ENCODE measurements around the gene DENND1A.

The DENND1A gene

GRCh38 chr9:123357743-123358059 is 572.2 kb downstream of the DENND1A start:
- peaks cover 2 to 15% of the 10 kb centered on the region in 2 donors for H3K36me3 ChIP-seq (replicated peaks in 1 of 2; ENCODE audit: control insufficient read depth in 2 of 2, insufficient read depth in 2 of 2, low read length in 2 of 2)
- peak overlapping the region; percentile 50 for H3K4me2 ChIP-seq (ENCODE audit: insufficient read depth, low read length, poor library complexity, severe bottlenecking)
- peaks cover 0 to 3% (median 0%) of the 10 kb centered on the region in 3 experiments for H3K27me3 ChIP-seq (ENCODE audit: control insufficient read depth in 3 of 3, insufficient read depth in 3 of 3, low read depth in 1 of 3, low read length in 3 of 3)
- H4K8ac ChIP-seq (ENCODE audit: low read depth, low read length): peak overlapping the region; percentile 99
- H3K14ac ChIP-seq (ENCODE audit: low read length): peak overlapping the region; percentile 50
- no CpG with 5 or more reads among the region's 2 CpGs for WGBS, 2 donors (ENCODE audit: extremely low coverage in 2 of 2, insufficient read length in 2 of 2, insufficient replicate concordance in 1 of 2)
- H3K23ac ChIP-seq (ENCODE audit: low read depth, low read length, poor library complexity): peak overlapping the region; percentile 46
- H2BK120ac ChIP-seq (ENCODE audit: low read depth, low read length): peak overlapping the region; percentile 22
- no peaks in the 10 kb centered on the region for H3K9me3 ChIP-seq (replicated peaks in 1 of 2; ENCODE audit: control insufficient read depth in 2 of 2, insufficient read depth in 1 of 2, low read depth in 1 of 2, low read length in 2 of 2)
- H3K4me1 ChIP-seq (ENCODE audit: control insufficient read depth in 2 of 2, insufficient read depth in 1 of 2, low read depth in 1 of 2, low read length in 2 of 2): peaks cover 50 to 53% of the 10 kb centered on the region in 2 donors
- peak overlapping the region; percentile 92 for H3K9ac ChIP-seq (ENCODE audit: low read depth, low read length, poor library complexity)
- H4K91ac ChIP-seq (ENCODE audit: low read depth, low read length, poor library complexity): peak overlapping the region; percentile 81
- peak overlapping the region; percentile 99 for H2BK5ac ChIP-seq (ENCODE audit: low read length)
- peak overlapping the region; percentile 71 for H2AK5ac ChIP-seq (ENCODE audit: low read depth, low read length)
- no peak for DNase-seq (ENCODE audit: low spot score)
- peak overlapping the region; percentile 78 to 89 for H3K4me3 ChIP-seq (ENCODE audit: low read length in 2 of 2)
- H3K79me1 ChIP-seq (ENCODE audit: low read depth, low read length): peaks cover 8% of the 10 kb centered on the region
- peak overlapping the region; percentile 99 for H2BK12ac ChIP-seq (ENCODE audit: low read length)
- peak overlapping the region; percentile 75 for H2BK15ac ChIP-seq (ENCODE audit: low read length)
- peak overlapping the region; percentile 97 for H3K18ac ChIP-seq (ENCODE audit: low read length)
- peak overlapping the region; percentile 95 for H3K4ac ChIP-seq (ENCODE audit: low read length)
- H3K27ac ChIP-seq (replicated peaks; ENCODE audit: low read length): peak overlapping the region; percentile 94
- no peak overlapping the region for H2AFZ ChIP-seq (ENCODE audit: low read length)

- Histone ChIP-seq H2BK5ac (ENCODE audit: low read length) (peak overlapping the region; percentile 99), H2AK5ac (ENCODE audit: low read depth, low read length) (peak overlapping the region; percentile 71), H3K79me1 (ENCODE audit: low read depth, low read length) (peaks cover 8% of the 10 kb centered on the region), H2BK15ac (ENCODE audit: low read length) (peak overlapping the region; percentile 75), H2BK12ac (ENCODE audit: low read length) (peak overlapping the region; percentile 99), H3K9ac (ENCODE audit: low read depth, low read length, poor library complexity) (peak overlapping the region; percentile 94), H3K14ac (ENCODE audit: low read length) (peak overlapping the region; percentile 50), H3K23ac (ENCODE audit: low read depth, low read length, poor library complexity) (peak overlapping the region; percentile 46), H3K4me3 (ENCODE audit: low read length in 2 of 2) (peak overlapping the region; percentile 85 to 89), H4K91ac (ENCODE audit: low read depth, low read length, poor library complexity) (peak overlapping the region; percentile 81), H3K4me2 (ENCODE audit: insufficient read depth, low read length, poor library complexity, severe bottlenecking) (peak overlapping the region; percentile 74), H4K8ac (ENCODE audit: low read depth, low read length) (peak overlapping the region; percentile 99), H3K27ac (replicated peaks; ENCODE audit: low read length) (peak overlapping the region; percentile 94), H3K27me3 (ENCODE audit: control insufficient read depth in 3 of 3, insufficient read depth in 3 of 3, low read depth in 1 of 3, low read length in 3 of 3) (peaks cover 0 to 3% (median 0%) of the 10 kb centered on the region in 3 experiments), H3K36me3 (replicated peaks in 1 of 2; ENCODE audit: control insufficient read depth in 2 of 2, insufficient read depth in 2 of 2, low read length in 2 of 2) (peaks cover 2 to 9% of the 10 kb centered on the region in 2 donors), H3K4ac (ENCODE audit: low read length) (peak overlapping the region; percentile 95), H2BK120ac (ENCODE audit: low read depth, low read length) (peak overlapping the region; percentile 56), H3K9me3 (replicated peaks in 1 of 2; ENCODE audit: control insufficient read depth in 2 of 2, insufficient read depth in 1 of 2, low read depth in 1 of 2, low read length in 2 of 2) (no peaks in the 10 kb centered on the region), H3K18ac (ENCODE audit: low read length) (peak overlapping the region; percentile 99), H3K4me1 (ENCODE audit: control insufficient read depth in 2 of 2, insufficient read depth in 1 of 2, low read depth in 1 of 2, low read length in 2 of 2) (peaks cover 45 to 48% of the 10 kb centered on the region in 2 donors), H2AFZ (ENCODE audit: low read length) (no peak overlapping the region)
- peak; percentile 81 for DNase-seq (ENCODE audit: low spot score)
- no CpG with 5 or more reads among the region's 19 CpGs for WGBS, 2 donors (ENCODE audit: extremely low coverage in 2 of 2, insufficient read length in 2 of 2, insufficient replicate concordance in 1 of 2)
Measured at GRCh38 chr9:123356851-123357742, 572.8 kb downstream of the DENND1A start.

GRCh38 chr9:123355761-123356431 is 574.0 kb downstream of the DENND1A start, which contains the start of gene CRB2:
Gene CRB2, plus strand, starts transcription at chr9:123356197. Its CDS starts 64 bp downstream, at chr9:123356261.
- Histone ChIP-seq H2BK120ac (ENCODE audit: low read depth, low read length) (peak within 1 kb of the TSS; percentile 56), H4K91ac (ENCODE audit: low read depth, low read length, poor library complexity) (no peak within 1 kb of the TSS), H3K4me2 (ENCODE audit: insufficient read depth, low read length, poor library complexity, severe bottlenecking) (peak within 1 kb of the TSS; percentile 74), H2AK5ac (ENCODE audit: low read depth, low read length) (peak within 1 kb of the TSS; percentile 71), H2BK12ac (ENCODE audit: low read length) (peak within 1 kb of the TSS; percentile 98), H3K4me1 (ENCODE audit: control insufficient read depth in 2 of 2, insufficient read depth in 1 of 2, low read depth in 1 of 2, low read length in 2 of 2) (peaks cover 34 to 37% of the 10 kb centered on the region in 2 donors), H3K4ac (ENCODE audit: low read length) (peak within 1 kb of the TSS; percentile 84), H3K27ac (replicated peaks; ENCODE audit: low read length) (peak within 1 kb of the TSS; percentile 94), H3K79me1 (ENCODE audit: low read depth, low read length) (peaks cover 5% of the 10 kb centered on the region), H3K4me3 (ENCODE audit: low read length in 2 of 2) (peak within 1 kb of the TSS; percentile 85 to 89), H3K14ac (ENCODE audit: low read length) (peak within 1 kb of the TSS; percentile 78), H3K9me3 (replicated peaks in 1 of 2; ENCODE audit: control insufficient read depth in 2 of 2, insufficient read depth in 1 of 2, low read depth in 1 of 2, low read length in 2 of 2) (no peaks in the 10 kb centered on the region), H2AFZ (ENCODE audit: low read length) (peak within 1 kb of the TSS; percentile 36), H2BK5ac (ENCODE audit: low read length) (peak within 1 kb of the TSS; percentile 99), H3K18ac (ENCODE audit: low read length) (peak within 1 kb of the TSS; percentile 99), H4K8ac (ENCODE audit: low read depth, low read length) (no peak within 1 kb of the TSS), H3K27me3 (ENCODE audit: control insufficient read depth in 3 of 3, insufficient read depth in 3 of 3, low read depth in 1 of 3, low read length in 3 of 3) (peaks cover 0 to 3% (median 0%) of the 10 kb centered on the region in 3 experiments), H2BK15ac (ENCODE audit: low read length) (peak within 1 kb of the TSS; percentile 88), H3K36me3 (replicated peaks in 1 of 2; ENCODE audit: control insufficient read depth in 2 of 2, insufficient read depth in 2 of 2, low read length in 2 of 2) (peaks cover 2 to 4% of the 10 kb centered on the region in 2 donors), H3K9ac (ENCODE audit: low read depth, low read length, poor library complexity) (peak within 1 kb of the TSS; percentile 94), H3K23ac (ENCODE audit: low read depth, low read length, poor library complexity) (peak within 1 kb of the TSS; percentile 0)
- DNase-seq (ENCODE audit: low spot score): peak; percentile 80
- WGBS, 2 donors (ENCODE audit: extremely low coverage in 2 of 2, insufficient read length in 2 of 2, insufficient replicate concordance in 1 of 2): no CpG with 5 or more reads among the region's 17 CpGs

Measured in neuronal stem cell (in vitro differentiated cells).